NOMO-1 treated with dmso at 0.1 percent for 144 hours (cell line): ENCODE measurements around the gene EXOC2.
A peak's percentile ranks its signal among the peaks of the same experiment; 100 is the strongest.

Source experiments
- DNase-seq: peaks from one replicate; lab custom pipeline; 2025; ENCODE audit not compliant: unreplicated experiment; lab: John Stamatoyannopoulos, UW

EXOC2 gene

GRCh38 chr6:474453-475185 is 218.3 kb downstream of the EXOC2 start:
- DNase-seq, result peak; percentile 37

GRCh38 chr6:473768-474452 is 219.0 kb downstream of the EXOC2 start:
- DNase-seq, result no peak

GRCh38 chr6:473356-473755 is 219.6 kb downstream of the EXOC2 start:
- DNase-seq, result no peak

- DNase-seq, result no peak
These were observed 222.0 kb downstream of the EXOC2 start for GRCh38 chr6:470901-471448.

GRCh38 chr6:470051-470900 is 222.7 kb downstream of the EXOC2 start:
- no peak for DNase-seq

GRCh38 chr6:467671-468082 is 225.3 kb downstream of the EXOC2 start:
- DNase-seq, result no peak

GRCh38 chr6:467111-467510 is 225.8 kb downstream of the EXOC2 start:
- DNase-seq, result no peak

- no peak for DNase-seq
These were observed 226.4 kb downstream of the EXOC2 start for GRCh38 chr6:466564-466963.

- DNase-seq, result no peak
These were observed 227.2 kb downstream of the EXOC2 start for GRCh38 chr6:465531-466348.

GRCh38 chr6:456887-457286 is 236.1 kb downstream of the EXOC2 start:
- DNase-seq, result no peak

GRCh38 chr6:456358-456867 is 236.5 kb downstream of the EXOC2 start:
- DNase-seq, result no peak

- DNase-seq, result no peak
These were observed 237.1 kb downstream of the EXOC2 start for GRCh38 chr6:455835-456234.

- no peak for DNase-seq
These were observed 237.8 kb downstream of the EXOC2 start for GRCh38 chr6:455006-455585.

GRCh38 chr6:454148-454991 is 238.6 kb downstream of the EXOC2 start:
- no peak for DNase-seq

GRCh38 chr6:453152-453551 is 239.8 kb downstream of the EXOC2 start:
- DNase-seq, result no peak

GRCh38 chr6:452301-453067 is 240.5 kb downstream of the EXOC2 start:
- no peak for DNase-seq

GRCh38 chr6:451847-452246 is 241.1 kb downstream of the EXOC2 start:
- no peak for DNase-seq

GRCh38 chr6:451336-451735 is 241.6 kb downstream of the EXOC2 start:
- no peak for DNase-seq
